ENCODE measurements around the gene UTF1.

The UTF1 gene

GRCh38 chr10:133230044-133230361 lies at the start of gene UTF1:
UTF1 (plus strand) TSS chr10:133230217; CDS start chr10:133230289, 72 bp downstream.
- DNase-seq = no peak

- no peak for DNase-seq
Observed at GRCh38 chr10:133180965-133181639, 48.9 kb upstream of the UTF1 start.

- no peak for DNase-seq
Observed at GRCh38 chr10:133182190-133182589, 47.8 kb upstream of the UTF1 start.

- no peak for DNase-seq
Observed at GRCh38 chr10:133182791-133183645, 47.0 kb upstream of the UTF1 start.

GRCh38 chr10:133183646-133184378 lies 46.2 kb upstream of the UTF1 start:
- DNase-seq = no peak

- no peak for DNase-seq
Observed at GRCh38 chr10:133184591-133185244, 45.3 kb upstream of the UTF1 start.

GRCh38 chr10:133185421-133185820 lies 44.6 kb upstream of the UTF1 start:
- DNase-seq = no peak

GRCh38 chr10:133185916-133186315 lies 44.1 kb upstream of the UTF1 start:
- DNase-seq = no peak

GRCh38 chr10:133186416-133187090 lies 43.5 kb upstream of the UTF1 start:
- DNase-seq = no peak

- no peak for DNase-seq
Observed at GRCh38 chr10:133187091-133187905, 42.7 kb upstream of the UTF1 start.

GRCh38 chr10:133187906-133188681 lies 41.9 kb upstream of the UTF1 start:
- DNase-seq = no peak

GRCh38 chr10:133189256-133189655 lies 40.8 kb upstream of the UTF1 start:
- DNase-seq = no peak

GRCh38 chr10:133189726-133190125 lies 40.3 kb upstream of the UTF1 start:
- no peak for DNase-seq

- DNase-seq = no peak
Observed at GRCh38 chr10:133190225-133190624, 39.8 kb upstream of the UTF1 start.

GRCh38 chr10:133191651-133192050 lies 38.4 kb upstream of the UTF1 start:
- no peak for DNase-seq

GRCh38 chr10:133194151-133194550 lies 35.9 kb upstream of the UTF1 start:
- DNase-seq = no peak

- DNase-seq = no peak
Observed at GRCh38 chr10:133195096-133195495, 34.9 kb upstream of the UTF1 start.

GRCh38 chr10:133195611-133196010 lies 34.4 kb upstream of the UTF1 start:
- DNase-seq = no peak

- DNase-seq = no peak
Observed at GRCh38 chr10:133196221-133196915, 33.6 kb upstream of the UTF1 start.
